T-helper 1 cell treated with Interleukin-12 subunit alpha and Interleukin-12 subunit beta and Interleukin-4 antibody, amounts not matched to agents 30 μg/mL and 1 μg/mL, for 36 hours (primary cell): ENCODE data around the gene SLC4A9.
"Not testable (repeated sequence)": the region's sequence is repeated elsewhere in the genome, so short reads cannot be mapped to it uniquely, and the experiment has no call there.

Experiments used
- H3K27ac Mint-ChIP-seq: one replicate; pipeline ENCODE4 v1.8.0; 2021; ENCODE audit warnings: mild to moderate bottlenecking, mixed read lengths
- H3K27me3 Mint-ChIP-seq: one replicate; pipeline ENCODE4 v1.8.0; 2021; ENCODE audit warnings: low read depth, mixed read lengths
- H3K36me3 Mint-ChIP-seq: one replicate; pipeline ENCODE4 v1.8.0; 2021; ENCODE audit warnings: low read depth, mixed read lengths
- H3K4me1 Mint-ChIP-seq: one replicate; pipeline ENCODE4 v1.8.0; 2021; ENCODE audit warnings: low read depth, mixed read lengths
- H3K4me3 Mint-ChIP-seq: one replicate; pipeline ENCODE4 v1.8.0; 2021; ENCODE audit warnings: mild to moderate bottlenecking, moderate library complexity, mixed read lengths
- H3K9me3 Mint-ChIP-seq: one replicate; pipeline ENCODE4 v1.8.0; 2021; ENCODE audit warnings: mixed read lengths

The SLC4A9 gene

DNA sequence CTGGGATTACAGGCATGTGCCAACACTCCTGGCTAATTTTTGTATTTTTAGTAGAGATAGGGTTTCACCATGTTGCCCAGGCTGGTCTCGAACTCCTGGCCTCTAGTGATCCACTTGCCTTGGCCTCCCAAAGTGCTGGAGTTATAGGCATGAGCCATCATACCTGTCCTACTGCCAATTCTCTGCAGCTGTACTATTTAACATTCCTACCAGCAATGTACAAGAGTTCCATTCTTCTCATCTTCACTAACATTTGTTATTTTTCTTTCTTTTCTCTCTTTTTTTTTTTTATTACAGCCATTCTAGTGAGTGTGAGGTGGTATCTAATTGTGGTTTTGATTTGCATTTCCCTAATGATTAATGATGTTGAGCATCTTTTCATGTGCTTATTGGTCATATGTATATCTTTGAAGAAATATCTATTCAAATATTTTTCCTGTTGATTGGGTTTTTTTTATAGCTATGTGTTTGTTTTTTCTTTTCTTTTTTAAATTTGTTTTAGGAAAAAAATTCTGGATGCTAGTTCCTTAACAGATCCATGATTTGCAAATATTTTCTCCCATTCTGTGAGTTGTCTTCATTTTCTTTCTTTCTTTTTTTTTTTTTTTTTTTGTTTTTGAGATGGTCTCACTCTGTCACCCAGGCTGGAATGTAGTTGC is 59.0 kb downstream of the SLC4A9 start:
- Mint-ChIP-seq H3K4me1 (peaks cover 24% of the 10 kb centered on the region), H3K9me3 (no peaks in the 10 kb centered on the region), H3K27me3 (no peaks in the 10 kb centered on the region), H3K27ac (no peak overlapping the region), H3K4me3 (no peak overlapping the region), H3K36me3 (peaks cover 19% of the 10 kb centered on the region)

DNA sequence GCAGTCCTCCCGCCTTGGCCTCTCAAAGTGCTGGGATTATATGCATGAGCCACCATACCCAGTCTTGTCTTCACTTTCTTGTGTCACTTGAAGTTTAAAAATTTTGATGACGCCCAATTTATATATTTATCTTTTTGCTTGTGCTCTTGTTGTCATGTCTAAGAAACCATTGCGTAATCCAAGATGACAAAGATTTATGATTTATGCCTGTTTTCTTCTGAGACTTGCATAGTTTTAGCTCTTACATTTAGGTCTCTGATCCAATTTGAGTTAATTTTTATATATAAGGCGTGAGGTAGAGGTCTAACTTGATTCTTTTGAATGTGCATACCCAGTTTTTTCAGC is 60.2 kb downstream of the SLC4A9 start:
- no peak overlapping the region for H3K4me3 Mint-ChIP-seq
- no peak overlapping the region for H3K27ac Mint-ChIP-seq
- peaks cover 24% of the 10 kb centered on the region for H3K4me1 Mint-ChIP-seq
- no peaks in the 10 kb centered on the region for H3K9me3 Mint-ChIP-seq
- no peaks in the 10 kb centered on the region for H3K27me3 Mint-ChIP-seq
- H3K36me3 Mint-ChIP-seq: peaks cover 19% of the 10 kb centered on the region

DNA sequence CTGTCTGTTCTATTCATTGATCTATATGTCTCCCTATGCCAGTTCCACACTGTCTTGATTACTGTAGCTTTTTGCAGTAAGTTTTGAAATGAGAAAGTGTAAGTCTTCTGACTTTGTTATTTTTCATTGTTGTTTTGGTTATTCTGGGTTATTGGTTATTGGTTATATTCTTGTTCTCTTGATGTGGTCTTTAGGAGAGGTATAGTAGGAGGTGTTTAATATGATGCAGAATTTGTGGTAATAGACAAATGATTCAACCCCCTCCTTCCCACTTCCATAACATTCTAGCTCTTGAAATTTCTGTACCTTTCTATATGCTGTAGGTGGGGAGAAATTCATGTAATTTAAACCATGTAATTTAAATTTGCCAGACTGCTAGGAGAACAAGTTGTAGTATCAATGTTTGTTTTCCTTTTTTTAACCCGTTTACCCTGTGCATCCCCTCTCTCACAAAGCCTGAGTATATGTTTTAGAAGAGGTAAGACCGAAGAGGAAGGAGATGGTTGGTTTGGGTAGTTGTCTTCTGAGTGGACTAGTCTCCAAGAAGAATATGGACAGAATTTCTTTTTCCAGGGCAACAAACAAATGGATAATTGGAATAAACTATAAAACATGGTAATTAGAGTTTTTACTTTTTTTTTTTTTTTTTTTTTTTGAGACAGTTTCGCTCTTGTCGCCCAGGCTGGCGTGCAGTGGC is 60.8 kb downstream of the SLC4A9 start:
- peaks cover 24% of the 10 kb centered on the region for H3K4me1 Mint-ChIP-seq
- no peak overlapping the region for H3K4me3 Mint-ChIP-seq
- H3K9me3 Mint-ChIP-seq: no peaks in the 10 kb centered on the region
- no peak overlapping the region for H3K27ac Mint-ChIP-seq
- no peaks in the 10 kb centered on the region for H3K27me3 Mint-ChIP-seq
- H3K36me3 Mint-ChIP-seq: peaks cover 19% of the 10 kb centered on the region

DNA sequence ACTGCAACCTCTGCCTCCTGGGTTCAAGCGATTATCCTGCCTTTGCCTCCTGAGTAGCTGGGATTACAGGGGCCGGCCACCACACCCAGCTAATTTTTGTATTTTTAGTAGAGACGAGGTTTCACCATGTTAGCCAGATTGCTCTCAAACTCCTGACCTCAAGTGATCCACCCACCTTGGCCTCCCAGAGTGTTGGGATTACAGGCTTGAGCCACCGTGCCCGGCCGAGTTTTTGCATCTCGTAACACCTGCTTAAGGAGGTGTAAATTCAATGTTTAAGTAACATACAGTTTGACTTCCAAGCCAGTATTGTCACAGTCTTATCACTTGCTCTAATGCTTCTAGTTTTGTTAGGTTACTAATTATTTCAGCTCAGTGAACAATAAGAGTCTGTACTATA is 61.4 kb downstream of the SLC4A9 start:
- not testable (repeated sequence) for H3K27ac Mint-ChIP-seq, H3K27me3 Mint-ChIP-seq, H3K9me3 Mint-ChIP-seq, H3K4me3 Mint-ChIP-seq
- Mint-ChIP-seq H3K36me3 (peaks cover 16% of the 10 kb centered on the region), H3K4me1 (peaks cover 24% of the 10 kb centered on the region)

DNA sequence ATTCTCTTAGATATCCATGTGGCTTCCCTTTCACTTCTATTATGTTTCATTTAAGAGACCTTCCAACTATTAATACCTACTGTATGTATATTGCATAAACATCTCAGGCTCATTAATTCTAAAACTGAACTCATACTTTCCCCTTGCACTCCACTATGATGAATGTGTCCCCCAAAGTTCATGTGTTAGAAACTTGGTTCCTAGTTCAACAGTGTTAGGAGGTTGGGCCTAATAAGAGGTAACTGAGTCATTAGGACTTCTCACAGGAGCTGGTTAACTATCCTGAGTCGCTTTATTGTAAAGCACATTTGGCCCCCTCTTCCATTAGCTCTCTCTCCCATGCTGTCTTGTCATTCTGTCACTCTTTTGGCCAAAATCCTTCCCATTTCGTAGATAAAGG is 63.6 kb downstream of the SLC4A9 start:
- no peak overlapping the region for H3K27ac Mint-ChIP-seq
- H3K9me3 Mint-ChIP-seq: no peaks in the 10 kb centered on the region
- H3K27me3 Mint-ChIP-seq: no peaks in the 10 kb centered on the region
- no peak overlapping the region for H3K4me3 Mint-ChIP-seq
- H3K4me1 Mint-ChIP-seq: peaks cover 21% of the 10 kb centered on the region
- H3K36me3 Mint-ChIP-seq: peaks cover 12% of the 10 kb centered on the region

DNA sequence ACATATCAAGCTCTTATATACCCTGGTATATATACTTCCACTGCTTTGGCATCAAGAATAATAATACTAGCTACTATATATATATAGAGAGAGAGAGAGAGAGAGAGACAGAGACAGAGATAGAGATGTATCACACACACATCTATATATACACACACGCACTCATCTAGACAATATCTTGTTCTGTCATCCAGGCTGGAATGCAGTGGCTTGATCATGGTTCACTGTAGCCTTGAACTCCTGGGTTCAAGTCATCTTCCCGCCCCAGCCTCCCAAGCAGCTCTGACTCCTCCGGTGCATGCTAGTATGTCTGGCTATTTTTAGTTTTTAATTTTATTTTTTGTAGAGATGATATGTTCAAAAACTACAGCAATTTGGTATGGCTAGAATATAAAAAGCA is 64.1 kb downstream of the SLC4A9 start:
- Mint-ChIP-seq H3K27me3 (no peaks in the 10 kb centered on the region), H3K27ac (no peak overlapping the region), H3K4me1 (peaks cover 19% of the 10 kb centered on the region), H3K4me3 (no peak overlapping the region), H3K36me3 (peaks cover 12% of the 10 kb centered on the region), H3K9me3 (no peaks in the 10 kb centered on the region)
